GM21619 (cell line): ENCODE data around the gene ZBTB43.

Experiments used
- ATAC-seq: cut with Tn5 transposase; IDR thresholded peaks from one replicate; pipeline ENCODE4 v1.9.1; 2021; ENCODE audit not compliant: unreplicated experiment

The ZBTB43 gene

GRCh38 chr9:126885131-126885641 is 80.3 kb downstream of the ZBTB43 start:
- ATAC-seq = no peak

GRCh38 chr9:126886034-126886822 is 81.4 kb downstream of the ZBTB43 start:
- no peak for ATAC-seq

GRCh38 chr9:126886897-126887296 is 82.1 kb downstream of the ZBTB43 start:
- ATAC-seq = no peak
